ENCODE results near the gene GSX2. TPM values are rescaled to one million over a fixed set of nuclear protein-coding genes. Genes with fewer than 3 reads are reported as not detected.

GSX2 gene
- total and polyA plus RNA-seq, 2 of the 13 experiments (the other 11 are each of a cell fraction or from before 2014, with no cell fraction given) = not detected

GRCh38 chr4:54107951-54108748, 8.2 kb downstream of the GSX2 start:
- WGBS (ENCODE audit: low lambda C conversion rate) = 54% methylated on average over 22 of the region's 22 CpGs
- in situ Hi-C loops (cut with HindIII; ENCODE audit: extremely low pct_ligation_motif_present, low pct_unique_long_range_greater_than_20kb) = no loop called here
- Histone ChIP-seq H3K4me1 (ENCODE audit: insufficient read depth, low read length) (no peaks in the 10 kb centered on the region), H3K9ac (ENCODE audit: insufficient read depth, low read depth, low read length) (no peak overlapping the region), H2AFZ (ENCODE audit: low read length) (no peak overlapping the region), H3K79me2 (ENCODE audit: insufficient read depth, low read length) (no peaks in the 10 kb centered on the region), H3K4me3 (replicated peaks in 1 of 3; ENCODE audit: insufficient read depth in 1 of 3, low read depth in 2 of 3, low read length in 3 of 3) (no peak overlapping the region), H3K36me3 (replicated peaks in 1 of 2; ENCODE audit: control insufficient read depth in 1 of 2, insufficient read depth in 2 of 2, low read length in 2 of 2) (no peaks in the 10 kb centered on the region), H4K20me1 (ENCODE audit: insufficient read depth, low read length) (no peaks in the 10 kb centered on the region), H3K9me3 (ENCODE audit: low read length) (no peaks in the 10 kb centered on the region), H3K27ac (ENCODE audit: extremely low read length, insufficient read depth, low read length) (no peak overlapping the region), H3K4me2 (ENCODE audit: low read depth, low read length) (no peak overlapping the region), H3K27me3 (ENCODE audit: control insufficient read depth in 1 of 2, insufficient read depth in 2 of 2, low read length in 2 of 2) (peaks cover 0 to 29% of the 10 kb centered on the region in 2 experiments)
- ChIA-PET CTCF (ENCODE audit: low intra/inter-chr PET ratio, low total read pairs) (no interaction called here), POLR2A (no interaction called here)
- no peak for FAIRE-seq
- intact Hi-C loops (cut with micrococcal nuclease; ENCODE audit: unreplicated experiment) = no loop called here
- ATAC-seq = no peak
- no peak for TF ChIP-seq CC2D1A (CRISPR knock-in tag; IDR thresholded peaks at IDR 0.05)
- no peak for TF ChIP-seq ZNF546 (CRISPR knock-in tag; conservative IDR thresholded peaks at IDR 0.05)
- TF ChIP-seq SKIL (CRISPR knock-in tag; IDR thresholded peaks at IDR 0.05; ENCODE audit: borderline replicate concordance) = no peak
- no peak for TF ChIP-seq ZNF329 (CRISPR knock-in tag; IDR thresholded peaks at IDR 0.05; ENCODE audit: low read depth)
- no peak for TF ChIP-seq ZNF674 (CRISPR knock-in tag; IDR thresholded peaks at IDR 0.05; ENCODE audit: low read depth)
- no peak for TF ChIP-seq KLF12 (CRISPR knock-in tag; IDR thresholded peaks at IDR 0.05; ENCODE audit: borderline replicate concordance)
- TF ChIP-seq RFX1 (IDR thresholded peaks at IDR 0.05) = no peak
- TF ChIP-seq REXO4 (CRISPR knock-in tag; IDR thresholded peaks at IDR 0.05; ENCODE audit: borderline replicate concordance) = no peak
- no peak for TF ChIP-seq GATAD1 (CRISPR knock-in tag; IDR thresholded peaks at IDR 0.05)
- no peak for TF ChIP-seq PHF20 (CRISPR knock-in tag; IDR thresholded peaks at IDR 0.05)
- TF ChIP-seq ZNF703 (CRISPR knock-in tag; IDR thresholded peaks at IDR 0.05; ENCODE audit: borderline replicate concordance) = no peak
- TF ChIP-seq PRDM15 (CRISPR knock-in tag; IDR thresholded peaks at IDR 0.05) = no peak
- no peak for TF ChIP-seq BATF2 (CRISPR knock-in tag; IDR thresholded peaks at IDR 0.05)
- no peak for TF ChIP-seq DZIP1 (CRISPR knock-in tag; IDR thresholded peaks at IDR 0.05)
- no TSS peak for BruUV-seq (replicated peaks)
- no peak for DNase-seq (ENCODE audit: low spot score)

Data from HepG2 (cell line).